ENCODE measurements around the gene PRR5.
"Not testable (repeated sequence)": the region's sequence is repeated elsewhere in the genome, so short reads cannot be mapped to it uniquely, and the experiment has no call there.

DNA sequence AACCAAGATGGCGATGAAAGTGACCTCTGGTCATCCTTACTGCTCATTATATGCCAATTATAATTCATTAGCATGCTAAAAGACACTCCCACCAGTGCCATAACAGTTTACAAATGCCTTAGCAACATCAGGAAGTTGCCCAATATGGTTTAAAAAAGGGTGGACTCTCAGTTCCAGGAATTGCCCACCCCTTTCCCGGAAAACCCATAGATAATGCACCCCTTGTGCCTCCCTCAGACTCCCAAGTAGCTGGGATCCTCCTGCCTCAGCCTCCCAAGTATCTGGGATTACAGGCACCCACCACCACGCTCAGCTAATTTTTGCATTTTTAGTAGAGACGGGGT is 45.8 kb downstream of the PRR5 start:
- TF ChIP-seq, protein P1, sequence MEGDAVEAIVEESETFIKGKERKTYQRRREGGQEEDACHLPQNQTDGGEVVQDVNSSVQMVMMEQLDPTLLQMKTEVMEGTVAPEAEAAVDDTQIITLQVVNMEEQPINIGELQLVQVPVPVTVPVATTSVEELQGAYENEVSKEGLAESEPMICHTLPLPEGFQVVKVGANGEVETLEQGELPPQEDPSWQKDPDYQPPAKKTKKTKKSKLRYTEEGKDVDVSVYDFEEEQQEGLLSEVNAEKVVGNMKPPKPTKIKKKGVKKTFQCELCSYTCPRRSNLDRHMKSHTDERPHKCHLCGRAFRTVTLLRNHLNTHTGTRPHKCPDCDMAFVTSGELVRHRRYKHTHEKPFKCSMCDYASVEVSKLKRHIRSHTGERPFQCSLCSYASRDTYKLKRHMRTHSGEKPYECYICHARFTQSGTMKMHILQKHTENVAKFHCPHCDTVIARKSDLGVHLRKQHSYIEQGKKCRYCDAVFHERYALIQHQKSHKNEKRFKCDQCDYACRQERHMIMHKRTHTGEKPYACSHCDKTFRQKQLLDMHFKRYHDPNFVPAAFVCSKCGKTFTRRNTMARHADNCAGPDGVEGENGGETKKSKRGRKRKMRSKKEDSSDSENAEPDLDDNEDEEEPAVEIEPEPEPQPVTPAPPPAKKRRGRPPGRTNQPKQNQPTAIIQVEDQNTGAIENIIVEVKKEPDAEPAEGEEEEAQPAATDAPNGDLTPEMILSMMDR (conservative IDR thresholded peaks at IDR 0.05 in 1 of 2, IDR thresholded peaks at IDR 0.05 in 1 of 2; ENCODE audit: low read depth in 1 of 2, low read length in 2 of 2), result not testable (repeated sequence)
- not testable (repeated sequence) for TF ChIP-seq EZH2 (IDR thresholded peaks at IDR 0.05; ENCODE audit: low read length, missing control alignments)
